Measurements from ENCODE around the gene TMEM187.

- TF ChIP-seq CTCF (IDR thresholded peaks at IDR 0.05; ENCODE audit: borderline replicate concordance, extremely low read depth, low read length, poor library complexity, severe bottlenecking) (no peak), EZH2 (IDR thresholded peaks at IDR 0.05; ENCODE audit: borderline replicate concordance, low read depth, low read length, severe bottlenecking) (no peak)
Measured at GRCh38 chrX:153965406-153965805, 7.1 kb upstream of the TMEM187 start.

All from DND-41 (cell line).